Tibial nerve (tissue), 4 donors: Measurements from ENCODE around the gene ZNF653. TPM values are rescaled to one million over a fixed set of nuclear protein-coding genes. Genes with fewer than 3 reads are reported as not detected.
"Not testable (repeated sequence)": the region's sequence is repeated elsewhere in the genome, so short reads cannot be mapped to it uniquely, and the experiment has no call there.

Experiments
- DNase-seq, 2 donors: peaks; one replicate each; pipeline ENCODE4 v3.0.0-alpha.2; 2019; ENCODE audit warnings: low spot score in 2 of 2
- H3K27ac ChIP-seq, 4 donors: fragments of 200-600 bp; sonication (generic) in 3 of 4; one replicate each; pipeline ENCODE4 v1.5.1; 2017 to 2019; ENCODE audit warnings: mild to moderate bottlenecking in 1 of 4
- H3K27me3 ChIP-seq, 2 donors: fragments of 200-600 bp; sonication (generic) in 1 of 2; one replicate each; pipeline versions ENCODE4 v1.5.1 to v1.6.0; 2017 to 2019
- H3K36me3 ChIP-seq, 3 donors: fragments of 200-600 bp; sonication (generic); one replicate each; pipeline ENCODE4 v1.5.1; 2018 to 2019
- H3K4me1 ChIP-seq, 4 donors: fragments of 200-600 bp; sonication (generic) in 3 of 4; one replicate each; pipeline ENCODE4 v1.5.1; 2017 to 2019
- H3K4me3 ChIP-seq, 4 donors: fragments of 200-600 bp; sonication (generic) in 3 of 4; one replicate each; pipeline ENCODE4 v1.5.1; 2017 to 2019; ENCODE audit warnings: mild to moderate bottlenecking in 1 of 4, moderate library complexity in 1 of 4
- H3K9me3 ChIP-seq, 4 donors: fragments of 200-600 bp; sonication (generic) in 3 of 4; one replicate each; pipeline ENCODE4 v1.5.1; 2017 to 2019
- EP300 ChIP-seq, 2 donors: sonication (generic); formaldehyde crosslinking; IDR thresholded peaks; one replicate each; pipeline ENCODE4 v1.6.1; 2017; ENCODE audit warnings: antibody characterized with exemption in 2 of 2, mild to moderate bottlenecking in 1 of 2
- POLR2A ChIP-seq, 2 donors: fragments of 450-650 bp; IDR thresholded peaks; one replicate each; pipeline ENCODE4 v1.6.1; 2017; ENCODE audit warnings: antibody characterized with exemption in 2 of 2, mild to moderate bottlenecking in 2 of 2, moderate library complexity in 2 of 2
- WGBS, 2 donors: methylation state at CpG; one replicate each; pipeline ENCODE4 v1.1.5; 2018; 5-methylcytosine and 5-hydroxymethylcytosine counted together
- total RNA-seq, 4 donors: library from RNA; depleted of rRNA; stranded (reverse); fragments of >200 nt; gene quantifications; one replicate each; pipeline ENCODE4 v1.1.0, GENCODE V29; 2016
- TF ChIP-seq, protein P1 (sequence below), 5 experiments: fragments of 200-600 bp in 3 of 5; fragments of 450-650 bp in 2 of 5; sonication (generic) in 3 of 5; IDR thresholded peaks; one replicate each; pipeline ENCODE4 v1.5.1; 2016 to 2019; ENCODE audit warnings: antibody characterized with exemption in 5 of 5, mild to moderate bottlenecking in 3 of 5, moderate library complexity in 2 of 5

ZNF653 gene
- total RNA-seq, 4 donors from 2014 or later = 7.2 to 22.9 (median 11.7) TPM

DNA sequence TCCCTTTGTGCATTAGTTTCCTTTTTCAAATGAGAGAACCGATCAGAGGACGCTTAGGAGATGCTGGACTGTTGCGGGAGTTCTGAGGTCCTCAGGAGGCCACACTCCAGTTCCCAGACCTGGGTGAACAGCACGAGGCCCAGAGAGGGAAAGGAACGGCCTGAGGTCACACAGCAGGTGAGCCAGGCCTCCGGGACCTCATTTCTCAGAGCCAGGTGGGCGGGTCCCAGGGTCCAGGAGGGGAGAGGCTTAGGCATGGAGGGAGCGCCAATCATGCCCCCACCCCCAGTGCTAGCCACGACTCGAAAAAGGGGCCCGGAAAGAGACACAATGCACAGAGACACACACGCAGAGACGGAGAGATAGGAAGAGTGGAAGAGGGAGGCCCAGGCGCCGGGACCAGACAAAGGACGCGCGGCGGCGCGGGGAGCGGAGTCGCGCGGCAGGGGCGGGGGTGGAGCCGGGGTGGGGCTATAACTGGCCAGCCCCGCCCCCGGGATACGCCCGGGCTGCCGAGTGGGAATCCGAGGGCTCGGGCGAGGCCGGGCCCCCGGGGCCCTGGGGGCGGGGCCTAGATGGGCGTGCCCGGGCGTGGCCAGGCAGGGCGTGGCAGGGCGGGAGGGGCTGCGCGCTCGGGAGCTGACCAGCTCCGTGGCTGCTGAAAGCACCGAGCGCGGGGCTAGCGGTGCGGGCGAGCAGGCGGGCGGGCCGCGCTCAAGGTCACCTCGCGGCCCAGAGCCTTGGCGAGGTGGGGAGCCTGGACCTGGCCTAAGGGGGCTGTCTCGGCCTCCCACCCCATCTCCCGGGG, 26.3 kb downstream of the ZNF653 start:
- Histone ChIP-seq H3K36me3 (peaks cover 0 to 13% (median 6%) of the 10 kb centered on the region in 3 donors), H3K4me1 (peaks cover 0 to 47% (median 22%) of the 10 kb centered on the region in 4 donors), H3K27me3 (peaks cover 0 to 53% of the 10 kb centered on the region in 2 donors), H3K4me3 (peak overlapping the region in 1 of 4 donors; percentile 22), H3K9me3 (peaks cover 0 to 5% (median 0%) of the 10 kb centered on the region in 4 donors), H3K27ac (no peak overlapping the region)
- 22 to 34% methylated on average over 28 to 42 of the region's 62 CpGs for WGBS, 2 donors
- DNase-seq = no peak
- TF ChIP-seq, protein P1, sequence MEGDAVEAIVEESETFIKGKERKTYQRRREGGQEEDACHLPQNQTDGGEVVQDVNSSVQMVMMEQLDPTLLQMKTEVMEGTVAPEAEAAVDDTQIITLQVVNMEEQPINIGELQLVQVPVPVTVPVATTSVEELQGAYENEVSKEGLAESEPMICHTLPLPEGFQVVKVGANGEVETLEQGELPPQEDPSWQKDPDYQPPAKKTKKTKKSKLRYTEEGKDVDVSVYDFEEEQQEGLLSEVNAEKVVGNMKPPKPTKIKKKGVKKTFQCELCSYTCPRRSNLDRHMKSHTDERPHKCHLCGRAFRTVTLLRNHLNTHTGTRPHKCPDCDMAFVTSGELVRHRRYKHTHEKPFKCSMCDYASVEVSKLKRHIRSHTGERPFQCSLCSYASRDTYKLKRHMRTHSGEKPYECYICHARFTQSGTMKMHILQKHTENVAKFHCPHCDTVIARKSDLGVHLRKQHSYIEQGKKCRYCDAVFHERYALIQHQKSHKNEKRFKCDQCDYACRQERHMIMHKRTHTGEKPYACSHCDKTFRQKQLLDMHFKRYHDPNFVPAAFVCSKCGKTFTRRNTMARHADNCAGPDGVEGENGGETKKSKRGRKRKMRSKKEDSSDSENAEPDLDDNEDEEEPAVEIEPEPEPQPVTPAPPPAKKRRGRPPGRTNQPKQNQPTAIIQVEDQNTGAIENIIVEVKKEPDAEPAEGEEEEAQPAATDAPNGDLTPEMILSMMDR (IDR thresholded peaks at IDR 0.05) = no peak

- TF ChIP-seq POLR2A (IDR thresholded peaks at IDR 0.05) (no peak), EP300 (IDR thresholded peaks at IDR 0.05) (no peak)
- TF ChIP-seq, protein P1 (IDR thresholded peaks at IDR 0.05) = no peak
- Histone ChIP-seq H3K27ac (no peak overlapping the region), H3K27me3 (peaks cover 0 to 44% of the 10 kb centered on the region in 2 donors), H3K36me3 (peaks cover 0 to 4% (median under 1%) of the 10 kb centered on the region in 3 donors), H3K9me3 (peaks cover 0 to 5% (median 0%) of the 10 kb centered on the region in 4 donors), H3K4me1 (peaks cover 0 to 47% (median 22%) of the 10 kb centered on the region in 4 donors), H3K4me3 (no peak overlapping the region)
- no peak for DNase-seq
- 56 to 63% methylated on average over 19 of the region's 19 CpGs for WGBS, 2 donors
Observed at GRCh38 chr19:11478167-11479089, 27.2 kb downstream of the ZNF653 start.

DNA sequence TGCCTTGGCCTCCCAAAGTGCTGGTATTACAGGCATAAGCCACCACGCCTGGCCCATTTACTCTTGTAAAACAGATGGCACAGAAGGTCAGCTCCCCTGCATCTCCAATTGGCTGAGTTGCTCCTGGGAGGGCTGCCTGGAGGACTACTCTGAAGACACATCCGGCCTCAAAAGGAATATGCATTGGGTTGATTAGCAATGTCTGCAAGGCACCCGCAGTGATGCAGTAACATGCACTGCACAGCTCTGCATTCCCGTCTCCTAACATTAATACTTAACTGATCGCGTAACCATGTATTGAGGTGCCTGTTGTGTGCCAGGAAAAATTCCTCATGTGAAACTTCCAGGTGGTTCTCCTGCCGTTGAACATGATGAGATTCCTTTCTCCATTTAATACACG, 29.8 kb downstream of the ZNF653 start:
- H3K27me3 ChIP-seq = peaks cover 0 to 27% of the 10 kb centered on the region in 2 donors
- no peak for DNase-seq
- no peak overlapping the region for H3K4me3 ChIP-seq
- no peak for TF ChIP-seq EP300 (IDR thresholded peaks at IDR 0.05)
- WGBS, 2 donors = 73 to 77% methylated on average over 7 to 8 of the region's 8 CpGs
- peaks cover 0 to 22% (median 9%) of the 10 kb centered on the region in 4 donors for H3K4me1 ChIP-seq
- peaks cover 0 to 5% (median 0%) of the 10 kb centered on the region in 4 donors for H3K9me3 ChIP-seq
- no peaks in the 10 kb centered on the region for H3K36me3 ChIP-seq
- no peak overlapping the region for H3K27ac ChIP-seq

GRCh38 chr19:11475343-11475742, 30.3 kb downstream of the ZNF653 start:
- 84 to 92% methylated on average over 3 of the region's 3 CpGs for WGBS, 2 donors
- Histone ChIP-seq H3K27me3 (peaks cover 0 to 22% of the 10 kb centered on the region in 2 donors), H3K4me1 (peaks cover 0 to 17% (median 7%) of the 10 kb centered on the region in 4 donors)
- not testable (repeated sequence) for H3K36me3 ChIP-seq, H3K27ac ChIP-seq, H3K4me3 ChIP-seq, DNase-seq, H3K9me3 ChIP-seq

DNA sequence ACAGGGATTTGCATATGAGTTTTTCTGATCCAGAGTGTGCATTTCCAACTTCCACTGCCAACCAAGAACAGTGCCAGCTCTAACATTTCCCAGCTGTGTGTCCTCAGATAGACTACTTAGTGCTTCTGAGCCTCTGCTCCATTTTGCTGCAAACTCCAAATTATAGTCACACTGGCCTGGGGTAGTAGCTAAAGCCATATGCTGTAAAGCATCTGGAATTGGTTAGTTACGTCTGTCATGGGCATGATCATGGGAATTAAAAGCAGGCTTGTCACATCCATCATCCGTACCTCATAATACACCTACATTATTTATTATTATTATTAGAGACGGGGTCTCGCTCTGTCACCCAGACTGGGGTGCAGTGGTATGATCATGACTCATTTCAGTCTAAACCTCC, 31.9 kb downstream of the ZNF653 start:
- Histone ChIP-seq H3K27me3 (peaks cover 0 to 9% of the 10 kb centered on the region in 2 donors), H3K36me3 (no peaks in the 10 kb centered on the region), H3K27ac (no peak overlapping the region), H3K4me1 (peaks cover 0 to under 1% (median 0%) of the 10 kb centered on the region in 4 donors), H3K9me3 (no peaks in the 10 kb centered on the region), H3K4me3 (no peak overlapping the region)
- WGBS, 2 donors = 54 to 82% methylated on average over 4 of the region's 4 CpGs
- TF ChIP-seq POLR2A (IDR thresholded peaks at IDR 0.05) (no peak), EP300 (IDR thresholded peaks at IDR 0.05) (no peak)
- TF ChIP-seq, protein P1 (IDR thresholded peaks at IDR 0.05) = no peak
- DNase-seq = no peak

DNA sequence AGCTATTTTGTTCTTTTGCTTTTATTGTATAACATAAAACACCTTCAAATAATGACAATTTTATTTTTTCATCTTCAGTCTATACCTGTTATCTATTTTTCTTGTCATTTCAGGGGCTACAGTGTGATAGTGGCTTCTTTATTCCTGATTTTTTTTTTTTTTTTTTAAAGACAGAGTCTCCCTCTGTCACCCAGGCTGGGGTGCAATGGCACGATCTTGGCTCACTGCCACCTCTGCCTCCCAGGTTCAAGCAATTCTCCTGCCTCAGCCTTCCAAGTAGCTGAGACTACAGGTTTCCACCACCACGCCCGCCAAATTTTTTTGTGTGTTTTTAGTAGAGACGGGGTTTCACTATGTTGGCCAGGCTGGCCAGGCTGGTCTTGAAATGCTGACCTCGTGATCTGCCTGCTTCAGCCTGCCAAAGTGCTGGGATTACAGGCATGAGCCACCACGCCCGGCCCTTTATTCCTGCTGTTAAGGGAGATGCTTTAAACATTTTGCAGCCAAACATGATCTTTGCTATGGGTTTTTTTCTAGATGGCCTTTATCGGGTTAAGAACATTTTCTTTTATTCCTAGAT, 37.3 kb downstream of the ZNF653 start:
- H3K9me3 ChIP-seq = not testable (repeated sequence)
- 61 to 65% methylated on average over 8 of the region's 8 CpGs for WGBS, 2 donors

More for the DNA sequence above, 37.3 kb downstream of the ZNF653 start:
- H3K4me3 ChIP-seq, DNase-seq, H3K27ac ChIP-seq, H3K36me3 ChIP-seq, H3K4me1 ChIP-seq: not testable (repeated sequence)
- H3K27me3 ChIP-seq = peaks cover 0 to 20% of the 10 kb centered on the region in 2 donors
